Measurements from ENCODE around the gene SYF2.
"Not testable (repeated sequence)": the region's sequence is repeated elsewhere in the genome, so short reads cannot be mapped to it uniquely, and the experiment has no call there.

The SYF2 gene

DNA sequence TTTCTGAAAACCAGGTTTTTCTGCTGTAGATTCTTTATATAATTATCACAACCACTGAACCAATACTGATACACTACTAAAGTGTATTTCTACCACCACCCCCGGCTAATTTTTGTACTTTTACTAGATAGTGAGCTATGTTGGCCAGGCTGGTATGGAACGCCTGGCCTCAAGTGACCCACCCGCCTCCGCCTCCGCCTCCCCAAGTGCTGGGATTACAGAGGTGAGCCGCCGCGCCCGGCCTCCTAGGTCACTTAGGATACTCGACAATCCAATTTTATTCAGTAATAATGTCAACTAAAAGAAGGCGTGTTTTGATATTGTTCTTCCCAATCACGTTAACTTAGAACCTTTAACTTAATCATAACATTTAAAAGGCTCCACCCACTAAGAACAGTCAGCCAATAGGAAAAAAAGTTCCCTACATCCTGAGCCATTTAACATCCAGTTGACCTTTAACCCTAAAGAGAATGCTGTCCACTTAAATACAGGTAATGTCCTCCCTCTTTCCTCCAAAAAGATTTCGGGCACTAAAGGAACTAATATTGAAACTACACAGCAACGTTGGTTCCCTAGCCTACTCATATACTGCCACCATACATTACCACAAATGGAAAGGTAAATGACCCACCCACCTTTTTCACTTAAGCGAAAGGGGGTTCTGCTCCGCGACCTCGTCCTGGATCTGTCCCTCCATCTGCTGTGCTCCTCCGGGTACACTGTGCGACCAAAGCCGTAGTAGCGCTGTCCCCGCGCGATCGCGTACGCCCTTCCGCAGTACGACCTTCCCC is 13.7 kb upstream of the SYF2 start:
- DNase-seq: no peak

GRCh38 chr1:25245393-25245792 is 13.1 kb upstream of the SYF2 start:
- no peak for DNase-seq

- DNase-seq: no peak
Measured at GRCh38 chr1:25243907-25244306, 11.6 kb upstream of the SYF2 start.

DNA sequence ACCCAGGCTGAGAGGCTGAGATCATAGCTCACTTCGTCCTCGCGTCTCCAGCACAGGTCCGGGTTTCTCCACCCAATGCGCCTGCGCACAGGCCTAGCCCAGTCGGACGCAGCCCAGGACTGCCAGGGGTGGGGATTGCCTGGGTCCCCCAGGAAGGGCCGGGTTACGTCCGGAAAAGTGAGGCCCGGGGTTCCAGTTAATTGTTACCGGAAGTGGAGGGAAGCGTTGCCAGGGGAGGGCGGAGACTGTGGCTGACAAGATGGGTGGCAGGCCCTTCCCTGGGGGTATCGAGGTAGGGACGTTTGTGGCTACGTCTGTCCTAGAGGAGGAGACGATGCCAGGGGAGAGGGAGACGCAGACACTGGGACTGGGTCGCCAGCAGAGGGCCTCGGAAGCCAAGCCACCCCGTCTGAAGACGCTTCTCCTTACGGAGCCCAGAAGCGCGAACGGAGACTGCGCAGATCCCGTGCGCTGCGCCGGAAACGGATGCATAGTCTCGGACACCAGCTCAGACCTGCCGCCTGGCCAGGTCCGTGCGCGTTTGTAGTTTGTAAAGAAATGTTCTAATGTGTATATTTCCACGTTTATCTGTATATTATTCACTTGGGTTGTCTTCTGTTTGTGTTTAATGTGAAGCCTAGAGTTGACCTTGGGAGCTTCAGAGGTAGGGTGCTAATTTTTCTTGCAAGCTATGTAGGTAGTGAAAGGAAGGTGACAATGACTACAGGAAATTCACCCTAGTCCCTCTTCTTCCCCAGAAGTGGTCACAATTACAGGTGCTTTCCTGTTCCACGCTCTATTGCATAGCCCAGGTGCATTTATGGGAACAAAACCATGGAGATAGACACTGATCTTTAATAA is 7.6 kb upstream of the SYF2 start:
- peak; percentile 96 for DNase-seq

DNA sequence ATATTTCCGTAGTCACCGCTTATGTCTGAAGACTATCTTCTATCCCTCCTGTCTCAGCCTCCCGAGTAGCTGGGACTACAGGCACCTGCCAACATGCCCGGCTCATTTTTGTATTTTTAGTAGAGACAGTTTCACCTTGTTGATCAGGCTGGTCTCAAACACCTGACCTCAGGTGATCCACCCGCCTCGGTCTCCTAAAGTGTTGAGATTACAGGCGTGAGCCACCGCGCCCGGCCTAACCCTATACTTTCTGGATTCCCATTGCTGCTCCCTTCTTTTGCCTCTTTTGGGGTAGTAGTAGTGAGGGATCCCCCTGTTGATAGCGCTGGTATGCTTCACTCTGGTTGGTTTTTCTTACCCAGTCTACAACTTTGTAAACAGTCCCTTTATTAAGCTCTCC is 5.7 kb upstream of the SYF2 start:
- no peak for DNase-seq

GRCh38 chr1:25236261-25236660 is 4.0 kb upstream of the SYF2 start:
- DNase-seq: not testable (repeated sequence)

GRCh38 chr1:25235411-25235810 is 3.1 kb upstream of the SYF2 start:
- not testable (repeated sequence) for DNase-seq

DNA sequence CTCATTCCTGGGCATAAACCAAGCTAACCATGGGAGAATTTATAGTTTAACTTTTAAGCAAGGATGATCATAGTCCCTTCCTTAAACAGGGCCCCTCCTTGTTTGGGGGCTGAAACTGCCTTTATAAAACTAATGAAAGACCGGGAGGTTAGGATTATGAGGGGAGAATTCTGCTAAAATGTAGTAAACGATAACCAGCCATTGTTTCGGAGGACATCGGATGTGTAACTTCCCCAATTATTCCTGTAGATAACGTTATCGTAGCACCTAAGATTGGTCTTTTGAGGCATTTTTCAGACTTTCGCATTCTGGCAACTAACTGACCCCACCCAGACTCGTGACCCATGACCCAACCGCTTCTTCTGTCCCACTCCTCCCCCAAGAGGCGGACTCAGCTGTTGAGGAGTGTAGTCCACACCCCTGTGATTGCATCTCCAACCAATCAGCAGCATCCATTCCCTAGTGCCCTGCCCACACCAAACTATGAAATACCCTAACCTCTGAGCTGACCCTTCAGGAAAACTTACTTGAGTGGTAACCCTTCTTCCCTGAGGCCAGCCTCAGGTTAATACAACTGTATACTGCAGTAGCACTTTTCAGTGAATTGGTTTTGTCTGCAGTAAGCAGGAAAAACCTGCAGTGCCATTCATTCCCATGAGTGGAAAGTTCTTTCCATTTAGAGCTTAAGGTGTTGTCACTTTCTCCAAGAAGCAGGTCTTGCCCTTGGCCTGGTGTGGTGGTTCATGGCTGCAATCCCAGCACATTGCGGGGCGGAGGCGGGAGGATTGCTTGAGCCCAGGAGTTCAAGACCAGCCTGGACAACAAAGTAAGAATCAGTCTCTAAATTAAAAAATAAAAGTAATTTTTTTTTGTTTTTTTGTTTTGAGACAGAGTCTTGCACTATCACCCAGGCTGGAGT is 823 bp upstream of the SYF2 start:
- DNase-seq: peak; percentile 40

DNA sequence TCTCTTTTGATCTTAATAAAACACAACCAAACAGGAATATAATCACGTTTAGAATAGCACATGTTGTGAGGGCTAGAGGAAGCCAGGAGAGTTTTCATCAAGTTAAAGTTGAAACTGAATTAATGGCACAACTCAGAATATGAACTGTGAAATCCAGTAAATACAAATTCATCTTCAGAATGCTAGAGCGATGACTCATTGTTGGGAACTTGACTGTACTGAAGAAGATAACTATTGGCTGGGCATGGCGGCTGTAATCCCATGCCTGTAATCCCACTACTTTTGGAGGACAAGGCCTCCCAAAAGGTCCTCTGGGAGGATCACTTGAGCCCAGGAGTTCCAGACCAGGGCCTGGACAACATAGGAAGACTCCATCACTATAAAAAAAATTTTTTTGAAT is 8.8 kb downstream of the SYF2 start:
- no peak for DNase-seq

DNA sequence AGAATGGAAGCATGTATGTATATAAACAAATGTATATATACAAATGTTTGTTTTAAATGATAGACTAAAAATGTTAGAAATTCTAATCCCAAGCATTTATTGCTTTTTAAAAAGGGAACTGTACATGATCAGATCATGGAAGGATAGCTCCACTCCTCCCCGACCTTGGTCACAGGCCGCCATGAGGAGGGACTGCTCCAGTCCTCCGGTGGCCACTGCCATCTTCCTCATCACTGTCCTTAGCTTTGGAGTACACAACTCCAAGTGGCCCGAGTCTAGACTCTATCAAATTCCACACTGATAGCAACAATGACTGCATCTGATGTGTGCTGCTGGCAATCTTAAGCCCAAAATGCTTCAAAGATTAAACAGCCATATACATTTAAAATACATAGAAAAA is 9.7 kb downstream of the SYF2 start:
- no peak for DNase-seq

GRCh38 chr1:25220666-25221065 is 11.6 kb downstream of the SYF2 start:
- DNase-seq: no peak

DNA sequence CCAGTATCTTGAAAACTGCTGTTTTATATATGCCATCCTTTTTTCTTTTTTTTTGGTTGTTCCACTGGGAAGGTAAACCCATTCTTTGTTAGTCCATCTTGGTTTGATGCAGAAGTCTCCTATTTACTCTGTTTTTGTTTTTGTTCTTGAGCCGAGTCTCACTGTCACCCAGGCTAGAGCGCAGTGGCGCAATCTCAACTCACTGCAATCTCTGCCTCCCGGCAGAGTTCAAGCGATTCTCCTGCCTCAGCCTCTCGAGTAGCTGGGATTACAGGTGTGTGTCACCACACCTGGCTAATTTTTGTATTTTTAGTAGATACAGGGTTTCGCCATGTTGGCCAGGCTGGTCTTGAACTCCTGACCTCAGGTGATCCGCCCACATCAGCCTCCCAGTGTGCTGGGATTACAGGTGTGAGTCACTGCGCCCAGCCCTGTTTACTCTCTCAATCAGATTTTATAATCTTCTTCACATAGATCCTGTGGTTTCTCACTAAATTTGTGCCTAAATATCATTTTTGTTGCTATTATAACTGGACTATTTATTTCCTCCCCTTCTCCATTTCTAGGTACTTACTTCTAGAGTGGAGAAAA is 12.5 kb downstream of the SYF2 start:
- no peak for DNase-seq

DNA sequence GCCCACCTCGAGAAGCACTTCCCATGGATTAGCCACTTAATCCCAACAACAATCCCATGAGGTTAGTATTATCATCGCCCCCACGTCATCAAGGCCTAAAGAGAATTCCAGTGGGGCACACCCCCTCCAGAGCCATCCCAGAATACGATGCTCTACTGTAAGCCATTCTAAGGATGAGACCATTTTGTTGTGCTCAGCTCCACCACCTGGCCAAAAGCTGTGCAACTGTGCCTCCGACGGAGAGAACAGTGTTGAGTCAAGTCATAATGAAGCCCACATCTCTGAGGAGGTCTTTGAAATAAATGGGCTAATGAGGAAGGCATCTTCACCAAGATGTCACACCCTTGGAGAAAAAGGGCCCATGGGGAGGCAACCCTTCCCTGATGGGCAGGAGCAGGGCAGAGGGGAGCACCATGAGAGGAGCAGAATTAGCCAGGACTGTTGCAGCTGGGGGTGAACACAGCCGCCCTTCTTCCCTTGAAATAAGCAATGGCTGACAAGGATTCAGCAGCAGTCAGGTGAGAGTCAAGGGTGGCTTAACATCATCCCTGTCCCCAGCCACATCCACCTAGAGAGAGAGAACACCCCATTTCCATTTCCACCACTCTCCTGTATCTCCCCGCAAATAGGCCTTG is 14.6 kb downstream of the SYF2 start:
- DNase-seq: no peak

- no peak for DNase-seq
Measured at GRCh38 chr1:25217015-25217414, 15.3 kb downstream of the SYF2 start.

DNA sequence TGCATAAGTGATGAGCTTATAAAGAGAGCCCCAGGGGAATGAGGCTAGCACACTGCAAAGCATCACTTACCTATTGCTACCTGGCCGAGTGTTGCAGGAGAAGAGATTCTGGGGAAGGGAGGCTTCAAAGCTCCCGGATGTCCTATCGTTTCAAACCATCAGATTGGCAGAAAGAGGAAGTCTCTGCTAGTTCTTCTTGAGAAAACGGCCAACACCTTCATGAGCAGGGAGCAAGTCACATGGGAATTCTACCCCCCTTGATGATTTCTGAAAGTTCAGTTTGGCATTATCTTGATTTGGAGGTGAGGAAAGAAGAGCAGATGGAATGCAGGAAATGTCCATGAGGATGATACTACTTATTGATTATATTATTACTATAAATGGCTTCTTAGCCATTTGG is 16.2 kb downstream of the SYF2 start:
- no peak for DNase-seq

DNA sequence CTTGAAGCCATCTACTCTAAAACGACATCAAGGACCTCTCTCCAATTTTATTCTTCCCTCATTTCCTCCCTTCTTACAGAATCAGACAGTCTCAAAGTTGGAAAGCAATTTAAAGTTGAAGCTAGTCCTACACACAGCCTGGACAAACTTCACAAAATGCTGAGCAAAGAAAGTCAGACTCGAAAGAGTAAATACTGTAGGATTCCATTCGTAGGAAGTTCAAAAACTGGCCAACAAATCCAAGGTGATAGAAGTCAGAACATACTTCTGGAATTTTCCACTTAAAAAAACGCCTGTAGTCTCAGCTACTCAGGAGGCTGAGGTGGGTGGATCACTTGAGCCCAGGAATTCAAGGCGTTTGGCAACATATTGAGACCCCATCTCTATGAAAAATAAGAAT is 19.6 kb downstream of the SYF2 start:
- DNase-seq: no peak

DNA sequence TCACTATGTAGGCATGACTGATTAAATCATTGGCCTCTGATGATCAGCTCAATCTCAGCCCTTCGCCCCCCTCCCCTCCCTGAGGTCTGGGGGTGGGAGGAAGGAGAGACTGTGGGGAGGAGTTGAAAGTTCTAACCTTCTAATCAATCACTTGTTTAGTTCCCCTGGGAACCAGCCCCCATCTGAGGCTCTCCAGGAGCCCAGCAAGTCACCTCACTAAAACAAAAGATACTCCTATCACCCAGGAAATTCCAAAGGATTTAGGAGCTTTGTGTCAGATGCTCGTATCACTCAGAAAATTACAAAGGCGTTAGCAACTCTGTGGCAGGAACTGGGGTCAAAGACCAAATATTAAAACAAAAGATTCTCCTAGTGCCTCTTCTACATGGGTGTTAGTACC is 21.6 kb downstream of the SYF2 start:
- no peak for DNase-seq

- no peak for DNase-seq
Measured at GRCh38 chr1:25209516-25209915, 22.8 kb downstream of the SYF2 start.

GRCh38 chr1:25208561-25209222 is 23.6 kb downstream of the SYF2 start:
- no peak for DNase-seq

- DNase-seq: no peak
Measured at GRCh38 chr1:25208092-25208491, 24.2 kb downstream of the SYF2 start.

DNA sequence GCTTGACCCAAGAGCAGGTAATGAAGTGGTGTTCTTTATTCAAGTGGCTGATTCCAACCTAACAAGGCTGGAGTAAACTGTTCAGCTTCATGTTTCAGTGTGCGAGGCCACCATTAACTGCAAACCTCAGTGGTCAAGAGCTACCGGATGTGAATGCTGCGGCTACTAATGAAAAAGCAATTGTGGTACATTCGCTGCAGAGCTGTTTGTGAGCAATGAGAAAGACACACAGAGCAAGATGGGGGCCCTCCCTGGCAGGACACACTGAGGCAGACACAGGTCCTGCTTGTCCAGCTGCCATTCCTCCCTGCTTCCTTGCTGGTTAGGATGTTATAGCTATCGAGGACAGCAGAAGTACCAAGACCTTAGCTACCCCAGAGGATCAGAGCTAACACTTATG is 26.1 kb downstream of the SYF2 start:
- peak; percentile 10 for DNase-seq

DNA sequence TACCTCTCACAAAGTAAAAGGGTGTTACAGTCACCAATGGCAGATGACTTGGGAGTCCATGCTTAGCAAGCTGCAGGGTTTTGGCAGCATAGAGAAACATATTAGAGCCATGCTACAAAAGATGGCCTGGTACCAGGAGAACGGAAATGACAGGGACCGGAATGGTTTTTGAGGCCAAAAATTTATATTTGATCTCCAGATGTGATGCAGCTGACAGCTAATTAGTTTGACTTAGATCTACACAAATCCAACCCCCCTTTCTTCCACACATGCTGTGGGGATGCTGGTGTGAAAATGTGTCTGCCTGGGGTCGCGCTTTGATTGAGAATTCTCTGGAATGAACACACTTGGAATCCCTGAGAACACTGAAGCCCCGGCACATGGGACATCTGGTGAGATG is 26.5 kb downstream of the SYF2 start:
- no peak for DNase-seq

Data from DMS79 (cell line).